Measurements from ENCODE around the gene ERICH4.
"Not testable (repeated sequence)": the region's sequence is repeated elsewhere in the genome, so short reads cannot be mapped to it uniquely, and the experiment has no call there.

The ERICH4 gene

GRCh38 chr19:41479757-41480191 lies 36.8 kb downstream of the ERICH4 start:
- TF ChIP-seq, protein P1, sequence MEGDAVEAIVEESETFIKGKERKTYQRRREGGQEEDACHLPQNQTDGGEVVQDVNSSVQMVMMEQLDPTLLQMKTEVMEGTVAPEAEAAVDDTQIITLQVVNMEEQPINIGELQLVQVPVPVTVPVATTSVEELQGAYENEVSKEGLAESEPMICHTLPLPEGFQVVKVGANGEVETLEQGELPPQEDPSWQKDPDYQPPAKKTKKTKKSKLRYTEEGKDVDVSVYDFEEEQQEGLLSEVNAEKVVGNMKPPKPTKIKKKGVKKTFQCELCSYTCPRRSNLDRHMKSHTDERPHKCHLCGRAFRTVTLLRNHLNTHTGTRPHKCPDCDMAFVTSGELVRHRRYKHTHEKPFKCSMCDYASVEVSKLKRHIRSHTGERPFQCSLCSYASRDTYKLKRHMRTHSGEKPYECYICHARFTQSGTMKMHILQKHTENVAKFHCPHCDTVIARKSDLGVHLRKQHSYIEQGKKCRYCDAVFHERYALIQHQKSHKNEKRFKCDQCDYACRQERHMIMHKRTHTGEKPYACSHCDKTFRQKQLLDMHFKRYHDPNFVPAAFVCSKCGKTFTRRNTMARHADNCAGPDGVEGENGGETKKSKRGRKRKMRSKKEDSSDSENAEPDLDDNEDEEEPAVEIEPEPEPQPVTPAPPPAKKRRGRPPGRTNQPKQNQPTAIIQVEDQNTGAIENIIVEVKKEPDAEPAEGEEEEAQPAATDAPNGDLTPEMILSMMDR (IDR thresholded peaks at IDR 0.05; ENCODE audit: insufficient read depth, low read depth, low read length, missing control alignments): no peak
- H3K4me3 ChIP-seq (ENCODE audit: low read length): no peak overlapping the region
- peak; percentile 66 for DNase-seq (ENCODE audit: low read depth)

DNA sequence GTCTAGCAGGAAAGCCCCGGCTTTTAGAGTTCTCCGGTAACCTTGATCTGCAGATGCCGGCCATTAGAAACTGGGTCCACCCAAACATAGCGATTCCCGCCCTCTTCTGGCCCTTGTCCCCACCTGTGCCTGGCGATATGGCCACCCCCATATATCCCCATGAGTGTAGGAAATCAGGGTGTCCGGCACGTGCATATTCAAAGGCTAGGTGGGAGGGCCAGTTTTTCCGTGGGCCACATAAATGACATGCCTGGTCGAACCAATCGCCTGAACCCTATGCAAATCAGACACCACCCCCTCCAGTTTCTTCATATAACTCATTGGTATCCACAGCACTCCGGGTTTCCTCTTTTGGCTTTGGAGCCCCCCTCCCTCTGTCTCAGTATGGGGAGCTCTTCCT lies 37.4 kb downstream of the ERICH4 start:
- H3K4me3 ChIP-seq (ENCODE audit: low read length): no peak overlapping the region
- TF ChIP-seq, protein P1 (IDR thresholded peaks at IDR 0.05; ENCODE audit: insufficient read depth, low read depth, low read length, missing control alignments): no peak
- no peak for DNase-seq (ENCODE audit: low read depth)

GRCh38 chr19:41484822-41485221 lies 41.9 kb downstream of the ERICH4 start:
- no peak for DNase-seq (ENCODE audit: low read depth)
- no peak overlapping the region for H3K4me3 ChIP-seq (ENCODE audit: low read length)
- TF ChIP-seq, protein P1 (IDR thresholded peaks at IDR 0.05; ENCODE audit: insufficient read depth, low read depth, low read length, missing control alignments): no peak

DNA sequence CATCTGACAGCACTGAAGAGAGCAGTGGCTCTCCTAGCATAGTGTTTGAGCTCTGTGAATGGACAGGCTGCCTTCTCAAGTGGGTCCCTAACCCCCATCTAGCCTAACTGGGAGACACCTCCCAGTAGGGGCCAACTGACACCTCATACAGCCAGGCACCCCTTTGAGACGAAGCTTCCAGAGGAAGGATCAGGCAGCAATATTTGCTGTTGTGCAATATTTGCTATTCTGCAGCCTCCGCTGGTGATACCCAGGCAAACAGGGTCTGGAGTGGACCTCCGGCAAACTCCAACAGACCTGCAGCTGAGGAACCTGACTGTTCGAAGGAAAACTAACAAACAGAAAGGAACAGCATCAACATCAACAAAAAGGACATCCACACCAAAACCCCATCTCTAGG lies 44.0 kb downstream of the ERICH4 start:
- DNase-seq (ENCODE audit: low read depth); H3K4me3 ChIP-seq (ENCODE audit: low read length): not testable (repeated sequence)

- TF ChIP-seq, protein P1 (IDR thresholded peaks at IDR 0.05; ENCODE audit: insufficient read depth, low read depth, low read length, missing control alignments): no peak
- DNase-seq (ENCODE audit: low read depth): no peak
- H3K4me3 ChIP-seq (ENCODE audit: low read length): no peak overlapping the region
These were observed 49.9 kb downstream of the ERICH4 start for GRCh38 chr19:41492843-41493242.

Data from epithelial cell of esophagus (primary cell).